NCI-H187 (cell line): ENCODE measurements around the gene DCN.

ENCODE experiments used
- DNase-seq, 2 experiments: peaks; one replicate each; lab custom pipeline; 2025; lab: John Stamatoyannopoulos, UW

DCN gene

GRCh38 chr12:91186156-91186555 lies 3.5 kb upstream of the DCN start:
- no peak for DNase-seq

- DNase-seq = no peak
Observed at GRCh38 chr12:91185421-91185820, 2.8 kb upstream of the DCN start.

GRCh38 chr12:91183551-91183950 lies 934 bp upstream of the DCN start:
- no peak for DNase-seq

- no peak for DNase-seq
Observed at GRCh38 chr12:91180582-91181395, 1.8 kb downstream of the DCN start.

GRCh38 chr12:91179966-91180561 lies 2.6 kb downstream of the DCN start:
- DNase-seq = no peak

GRCh38 chr12:91179315-91179714 lies 3.3 kb downstream of the DCN start:
- no peak for DNase-seq

- DNase-seq = no peak
Observed at GRCh38 chr12:91178781-91179180, 3.8 kb downstream of the DCN start.

- no peak for DNase-seq
Observed at GRCh38 chr12:91178139-91178561, 4.5 kb downstream of the DCN start.

- DNase-seq = no peak
Observed at GRCh38 chr12:91177381-91177780, 5.2 kb downstream of the DCN start.

GRCh38 chr12:91176915-91177314 lies 5.7 kb downstream of the DCN start:
- DNase-seq = no peak

- DNase-seq = no peak
Observed at GRCh38 chr12:91176358-91176757, 6.3 kb downstream of the DCN start.

- no peak for DNase-seq
Observed at GRCh38 chr12:91173124-91173523, 9.5 kb downstream of the DCN start.

- DNase-seq = no peak
Observed at GRCh38 chr12:91172096-91172495, 10.5 kb downstream of the DCN start.

- no peak for DNase-seq
Observed at GRCh38 chr12:91171476-91171875, 11.1 kb downstream of the DCN start.

- DNase-seq = no peak
Observed at GRCh38 chr12:91163116-91163515, 19.5 kb downstream of the DCN start.

GRCh38 chr12:91161009-91161408 lies 21.6 kb downstream of the DCN start:
- no peak for DNase-seq

- DNase-seq = no peak
Observed at GRCh38 chr12:91155990-91156389, 26.6 kb downstream of the DCN start.

- no peak for DNase-seq
Observed at GRCh38 chr12:91154131-91154530, 28.5 kb downstream of the DCN start.

GRCh38 chr12:91144053-91144452 lies 38.6 kb downstream of the DCN start:
- no peak for DNase-seq

- DNase-seq = no peak
Observed at GRCh38 chr12:91143206-91143605, 39.4 kb downstream of the DCN start.

GRCh38 chr12:91142221-91142631 lies 40.4 kb downstream of the DCN start:
- no peak for DNase-seq

- DNase-seq = no peak
Observed at GRCh38 chr12:91140026-91140931, 42.3 kb downstream of the DCN start.

- DNase-seq = no peak
Observed at GRCh38 chr12:91139286-91139685, 43.3 kb downstream of the DCN start.
